Parathyroid adenoma (tissue), 2 donors: ENCODE results near the gene STARD13.

Source experiments
- H2AFZ ChIP-seq: fragments of 300-600 bp; sonication (generic); one replicate; pipeline ENCODE4 v1.7.0; 2017; ENCODE audit warnings: antibody characterized with exemption, mild to moderate bottlenecking
- H3K27ac ChIP-seq: fragments of 300-600 bp; sonication (generic); one replicate; pipeline ENCODE4 v1.7.0; 2017
- H3K27me3 ChIP-seq: fragments of 300-600 bp; sonication (generic); one replicate; pipeline ENCODE4 v1.7.0; 2017; ENCODE audit warnings: low read length; ENCODE audit not compliant: control insufficient read depth, insufficient read depth
- H3K36me3 ChIP-seq: fragments of 300-600 bp; sonication (generic); one replicate; pipeline ENCODE4 v1.7.0; 2017; ENCODE audit warnings: low read length; ENCODE audit not compliant: control insufficient read depth, insufficient read depth
- H3K4me1 ChIP-seq: fragments of 300-600 bp; sonication (generic); one replicate; pipeline ENCODE4 v1.7.0; 2017; ENCODE audit warnings: control low read depth
- H3K4me2 ChIP-seq: fragments of 300-600 bp; sonication (generic); one replicate; pipeline ENCODE4 v1.7.0; 2017; ENCODE audit warnings: low read length
- H3K4me3 ChIP-seq: fragments of 300-600 bp; sonication (generic); one replicate; pipeline ENCODE4 v1.7.0; 2017; ENCODE audit warnings: low read depth, low read length
- H3K79me2 ChIP-seq: fragments of 300-600 bp; sonication (generic); one replicate; pipeline ENCODE4 v1.7.0; 2017; ENCODE audit warnings: control low read depth
- H3K9ac ChIP-seq: fragments of 300-600 bp; sonication (generic); one replicate; pipeline ENCODE4 v1.7.0; 2017; ENCODE audit warnings: mild to moderate bottlenecking
- H3K9me3 ChIP-seq: fragments of 300-600 bp; sonication (generic); one replicate; pipeline ENCODE4 v1.7.0; 2017; ENCODE audit warnings: low read length; ENCODE audit not compliant: control insufficient read depth
- CTCF ChIP-seq: fragments of 300-600 bp; sonication (generic); IDR thresholded peaks from one replicate; pipeline ENCODE4 v1.7.0; 2017; ENCODE audit warnings: antibody characterized with exemption, mild to moderate bottlenecking
- donor health status: primary hyperparathyroidism.

STARD13 gene

GRCh38 chr13:33152389-33152788 is 133.2 kb downstream of the STARD13 start:
- no peaks in the 10 kb centered on the region for H3K27me3 ChIP-seq
- H3K4me2 ChIP-seq, result no peak overlapping the region
- H3K79me2 ChIP-seq, result peaks cover 2% of the 10 kb centered on the region
- no peak overlapping the region for H2AFZ ChIP-seq
- no peak for TF ChIP-seq CTCF
- no peaks in the 10 kb centered on the region for H3K9me3 ChIP-seq
- no peak overlapping the region for H3K9ac ChIP-seq
- H3K27ac ChIP-seq, result no peak overlapping the region
- no peak overlapping the region for H3K4me3 ChIP-seq
- no peaks in the 10 kb centered on the region for H3K4me1 ChIP-seq
- H3K36me3 ChIP-seq, result no peaks in the 10 kb centered on the region

- no peak overlapping the region for H3K4me2 ChIP-seq
- H3K9ac ChIP-seq, result no peak overlapping the region
- H3K27me3 ChIP-seq, result no peaks in the 10 kb centered on the region
- H3K9me3 ChIP-seq, result no peaks in the 10 kb centered on the region
- H3K4me1 ChIP-seq, result no peaks in the 10 kb centered on the region
- peaks cover 2% of the 10 kb centered on the region for H3K79me2 ChIP-seq
- no peak for TF ChIP-seq CTCF
- H3K36me3 ChIP-seq, result no peaks in the 10 kb centered on the region
- no peak overlapping the region for H3K27ac ChIP-seq
- no peak overlapping the region for H2AFZ ChIP-seq
- H3K4me3 ChIP-seq, result no peak overlapping the region
Observed at GRCh38 chr13:33150662-33151061, 134.9 kb downstream of the STARD13 start.

GRCh38 chr13:33150126-33150525 is 135.4 kb downstream of the STARD13 start:
- Histone ChIP-seq H3K36me3 (no peaks in the 10 kb centered on the region), H3K4me1 (no peaks in the 10 kb centered on the region), H3K4me2 (no peak overlapping the region), H2AFZ (no peak overlapping the region), H3K9ac (no peak overlapping the region), H3K27me3 (no peaks in the 10 kb centered on the region), H3K9me3 (no peaks in the 10 kb centered on the region), H3K4me3 (no peak overlapping the region), H3K79me2 (peaks cover 5% of the 10 kb centered on the region), H3K27ac (no peak overlapping the region)
- TF ChIP-seq CTCF, result no peak

GRCh38 chr13:33147832-33148231 is 137.7 kb downstream of the STARD13 start:
- Histone ChIP-seq H3K9ac (no peak overlapping the region), H3K4me2 (no peak overlapping the region), H3K36me3 (no peaks in the 10 kb centered on the region), H3K4me1 (no peaks in the 10 kb centered on the region), H3K4me3 (no peak overlapping the region), H3K9me3 (no peaks in the 10 kb centered on the region), H2AFZ (no peak overlapping the region), H3K79me2 (peaks cover 5% of the 10 kb centered on the region), H3K27ac (no peak overlapping the region), H3K27me3 (no peaks in the 10 kb centered on the region)
- TF ChIP-seq CTCF, result no peak

- Histone ChIP-seq H3K4me3 (no peak overlapping the region), H3K79me2 (peaks cover 5% of the 10 kb centered on the region), H2AFZ (no peak overlapping the region), H3K9me3 (no peaks in the 10 kb centered on the region), H3K36me3 (no peaks in the 10 kb centered on the region), H3K4me2 (no peak overlapping the region), H3K9ac (no peak overlapping the region), H3K27ac (no peak overlapping the region), H3K27me3 (no peaks in the 10 kb centered on the region), H3K4me1 (no peaks in the 10 kb centered on the region)
- no peak for TF ChIP-seq CTCF
Observed at GRCh38 chr13:33146843-33147611, 138.5 kb downstream of the STARD13 start.
